Ectodermal cell (in vitro differentiated cells): ENCODE results near the gene NTSR1.

Experiments used
- H3K27ac ChIP-seq: 2 replicates; pipeline ENCODE4 v1.7.0; 2013; ENCODE audit warnings: mild to moderate bottlenecking, low read depth, low read length; ENCODE audit not compliant: insufficient read depth, poor library complexity, severe bottlenecking
- H3K27me3 ChIP-seq: 2 replicates; pipeline ENCODE4 v1.7.0; 2013; ENCODE audit warnings: mild to moderate bottlenecking, low read length; ENCODE audit not compliant: insufficient read depth, control insufficient read depth, poor library complexity, severe bottlenecking
- H3K36me3 ChIP-seq: one replicate; pipeline ENCODE4 v1.7.0; 2013; ENCODE audit warnings: low read length; ENCODE audit not compliant: control insufficient read depth, insufficient read depth
- H3K4me1 ChIP-seq: one replicate; pipeline ENCODE4 v1.7.0; 2013; ENCODE audit warnings: low read length; ENCODE audit not compliant: control insufficient read depth, insufficient read depth
- H3K4me3 ChIP-seq: 2 replicates; pipeline ENCODE4 v1.7.0; 2013; ENCODE audit warnings: low read depth, low read length, control low read depth; ENCODE audit not compliant: insufficient read depth
- H3K9me3 ChIP-seq: 2 replicates; pipeline ENCODE4 v1.7.0; 2013; ENCODE audit warnings: mild to moderate bottlenecking, low read length, moderate library complexity; ENCODE audit not compliant: control insufficient read depth
- WGBS, 2 experiments: methylation state at CpG; one replicate each; pipeline ENCODE4 v1.1.7; 2013; ENCODE audit warnings: missing lambda C conversion rate in 2 of 2; 5-methylcytosine and 5-hydroxymethylcytosine counted together

NTSR1 gene

GRCh38 chr20:62739067-62739466, 30.4 kb downstream of the NTSR1 start:
- WGBS, 2 experiments, result 94 to 95% methylated on average over 12 of the region's 12 CpGs
- Histone ChIP-seq H3K27ac (no peak overlapping the region), H3K4me1 (peaks cover 26% of the 10 kb centered on the region), H3K27me3 (peaks cover 20% of the 10 kb centered on the region), H3K36me3 (no peaks in the 10 kb centered on the region), H3K9me3 (no peaks in the 10 kb centered on the region), H3K4me3 (no peak overlapping the region)

DNA sequence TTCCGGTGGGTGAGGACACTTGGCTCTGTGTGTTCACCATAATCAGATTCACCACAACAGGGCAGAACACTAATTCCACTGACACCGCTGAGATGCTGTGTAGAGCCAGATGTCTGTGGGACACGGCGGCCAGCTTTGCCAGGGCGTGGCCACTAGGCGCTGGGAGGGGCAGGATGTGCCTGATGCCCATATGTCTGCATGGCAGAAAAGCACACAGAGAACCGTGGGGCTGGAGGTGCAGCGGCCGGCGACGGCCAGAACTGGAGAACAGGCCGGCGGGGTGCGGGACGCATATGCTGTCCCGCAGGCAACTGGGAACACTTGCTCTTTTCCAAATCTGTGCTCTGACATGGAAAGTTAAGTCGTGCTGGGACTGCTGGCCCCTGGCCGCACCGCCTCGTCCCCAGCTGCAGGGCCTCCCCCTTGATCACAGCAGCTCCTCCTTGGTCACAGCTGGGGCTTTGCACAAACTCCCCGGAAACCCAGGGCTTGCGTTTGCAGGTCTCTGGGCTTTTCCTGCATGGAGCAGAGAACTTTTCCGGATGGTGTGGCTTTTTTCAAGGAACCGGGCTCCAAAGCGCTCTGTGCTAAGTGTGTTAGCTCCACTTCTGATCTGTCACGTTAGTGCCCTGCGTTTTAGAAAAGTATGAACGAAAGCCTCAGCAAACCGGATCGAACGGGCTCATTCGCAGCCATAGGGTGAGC, 31.1 kb downstream of the NTSR1 start:
- no peak overlapping the region for H3K4me3 ChIP-seq
- WGBS, 2 experiments, result 58 to 62% methylated on average over 32 of the region's 32 CpGs
- H3K27me3 ChIP-seq, result peaks cover 20% of the 10 kb centered on the region
- H3K9me3 ChIP-seq, result no peaks in the 10 kb centered on the region
- no peaks in the 10 kb centered on the region for H3K36me3 ChIP-seq
- no peak overlapping the region for H3K27ac ChIP-seq
- H3K4me1 ChIP-seq, result peaks cover 26% of the 10 kb centered on the region

DNA sequence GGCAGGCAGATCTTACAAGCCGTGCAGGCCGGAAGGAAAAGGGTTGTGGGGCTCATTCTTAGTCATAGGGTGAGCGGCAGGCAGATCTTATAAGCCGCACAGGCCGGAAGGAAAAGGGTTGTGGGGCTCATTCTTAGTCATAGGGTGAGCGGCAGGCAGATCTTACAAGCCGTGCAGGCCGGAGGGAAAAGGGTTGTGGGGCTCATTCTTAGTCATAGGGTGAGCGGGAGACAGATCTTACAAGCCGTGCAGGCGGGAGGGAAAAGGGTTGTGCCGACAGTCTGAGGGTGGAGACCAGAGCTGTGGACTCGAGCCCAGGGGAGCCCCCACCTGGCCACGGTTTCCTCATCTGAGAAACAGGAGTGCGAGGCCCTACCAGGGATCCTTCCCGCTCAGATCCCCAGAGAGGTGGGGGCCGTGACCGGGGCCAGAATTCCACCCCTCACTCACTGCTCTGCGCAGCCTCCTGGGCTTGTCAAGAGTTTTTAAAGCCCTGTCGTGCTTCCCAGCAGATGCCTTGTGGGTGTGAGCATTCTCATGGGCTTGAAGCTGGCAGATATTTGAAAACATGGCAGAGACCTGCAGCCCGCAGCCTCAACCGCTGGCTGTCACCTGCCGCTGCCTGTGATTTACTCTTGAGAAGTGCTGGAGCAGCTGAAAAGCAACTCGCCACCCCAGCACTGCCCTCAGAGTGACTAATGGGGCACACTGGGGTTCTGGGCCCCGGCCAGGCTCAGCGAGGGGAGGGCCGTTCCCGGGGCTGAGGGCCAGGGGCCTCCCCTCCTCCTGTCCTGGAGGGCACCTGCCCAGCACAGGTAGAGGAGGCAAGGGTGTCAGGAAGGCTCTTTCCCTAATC, 31.9 kb downstream of the NTSR1 start:
- peaks cover 26% of the 10 kb centered on the region for H3K4me1 ChIP-seq
- no peak overlapping the region for H3K4me3 ChIP-seq

GRCh38 chr20:62741191-62741691, 32.6 kb downstream of the NTSR1 start:
- Histone ChIP-seq H3K27me3 (peaks cover 20% of the 10 kb centered on the region), H3K36me3 (no peaks in the 10 kb centered on the region), H3K27ac (no peak overlapping the region), H3K4me3 (no peak overlapping the region), H3K9me3 (no peaks in the 10 kb centered on the region), H3K4me1 (peaks cover 26% of the 10 kb centered on the region)
- 31 to 42% methylated on average over 9 of the region's 9 CpGs for WGBS, 2 experiments

More for the DNA sequence above, 31.9 kb downstream of the NTSR1 start:
- H3K9me3 ChIP-seq, result no peaks in the 10 kb centered on the region
- no peaks in the 10 kb centered on the region for H3K36me3 ChIP-seq
- peaks cover 20% of the 10 kb centered on the region for H3K27me3 ChIP-seq
- no peak overlapping the region for H3K27ac ChIP-seq
- WGBS, 2 experiments, result 61 to 66% methylated on average over 28 of the region's 28 CpGs

- no peaks in the 10 kb centered on the region for H3K9me3 ChIP-seq
- no peak overlapping the region for H3K4me3 ChIP-seq
- no peak overlapping the region for H3K27ac ChIP-seq
- 88 to 90% methylated on average over 18 of the region's 18 CpGs for WGBS, 2 experiments
- no peaks in the 10 kb centered on the region for H3K36me3 ChIP-seq
- peaks cover 20% of the 10 kb centered on the region for H3K27me3 ChIP-seq
- peaks cover 26% of the 10 kb centered on the region for H3K4me1 ChIP-seq
Measured at GRCh38 chr20:62741701-62742491, 33.3 kb downstream of the NTSR1 start.

DNA sequence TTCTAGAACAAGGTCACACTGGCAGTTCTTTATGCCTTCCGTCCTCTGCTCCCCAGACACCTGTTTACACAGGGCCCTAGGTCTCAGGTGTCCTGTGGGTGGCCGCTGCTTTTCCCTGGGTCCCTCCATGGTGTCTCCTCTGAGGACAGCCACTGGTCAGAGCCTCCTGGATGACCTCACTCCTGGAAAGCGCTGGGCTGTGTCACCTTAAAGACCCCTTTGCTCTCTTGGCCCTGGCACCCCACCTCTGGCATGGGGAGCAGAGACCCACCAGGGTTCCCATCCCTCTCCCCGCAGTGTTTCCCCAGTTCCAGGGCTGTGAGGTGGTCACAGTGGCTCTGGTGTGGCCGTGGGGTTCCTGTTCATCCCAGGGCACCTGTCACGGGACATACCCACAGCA, 33.9 kb downstream of the NTSR1 start:
- H3K4me3 ChIP-seq, result no peak overlapping the region
- no peaks in the 10 kb centered on the region for H3K9me3 ChIP-seq
- peaks cover 26% of the 10 kb centered on the region for H3K4me1 ChIP-seq
- H3K27me3 ChIP-seq, result peaks cover 20% of the 10 kb centered on the region
- no peaks in the 10 kb centered on the region for H3K36me3 ChIP-seq
- 83 to 86% methylated on average over 6 of the region's 6 CpGs for WGBS, 2 experiments
- H3K27ac ChIP-seq, result no peak overlapping the region

GRCh38 chr20:62742979-62743776, 34.5 kb downstream of the NTSR1 start:
- Histone ChIP-seq H3K27me3 (peaks cover 20% of the 10 kb centered on the region), H3K9me3 (no peaks in the 10 kb centered on the region), H3K4me3 (no peak overlapping the region), H3K27ac (no peak overlapping the region), H3K36me3 (no peaks in the 10 kb centered on the region), H3K4me1 (peaks cover 26% of the 10 kb centered on the region)
- WGBS, 2 experiments, result 89 to 91% methylated on average over 21 of the region's 21 CpGs

DNA sequence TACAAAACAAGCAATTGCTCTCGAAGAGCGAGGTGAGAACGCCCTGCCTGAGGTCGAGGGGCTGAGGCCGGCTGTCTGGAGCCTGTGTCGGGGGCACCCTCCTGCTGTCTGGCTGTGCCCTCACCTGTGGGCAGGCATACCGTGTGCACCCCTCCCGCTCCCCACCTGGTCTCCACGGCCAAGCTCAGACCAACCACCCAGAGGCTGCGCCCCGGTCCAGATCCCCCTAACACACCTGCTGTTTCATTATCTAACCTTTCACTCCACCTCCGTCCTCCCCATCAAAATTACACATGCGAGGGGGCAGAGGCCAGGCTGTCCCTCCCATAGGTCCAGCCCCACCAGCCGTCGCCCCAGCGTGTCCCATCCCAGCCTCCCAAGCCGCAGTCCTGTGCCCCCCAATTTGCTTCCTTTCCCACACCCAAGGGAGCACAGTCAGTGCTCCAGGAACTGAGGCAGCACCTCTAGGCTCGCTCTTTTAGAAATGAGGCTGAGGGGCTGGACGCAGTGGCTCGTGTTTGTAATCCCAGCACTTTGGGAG, 35.2 kb downstream of the NTSR1 start:
- H3K4me3 ChIP-seq, result no peak overlapping the region
- H3K9me3 ChIP-seq, result no peaks in the 10 kb centered on the region
- H3K27ac ChIP-seq, result no peak overlapping the region
- H3K4me1 ChIP-seq, result peaks cover 26% of the 10 kb centered on the region
- H3K36me3 ChIP-seq, result no peaks in the 10 kb centered on the region
- WGBS, 2 experiments, result 90% methylated on average over 20 of the region's 20 CpGs
- peaks cover 20% of the 10 kb centered on the region for H3K27me3 ChIP-seq

GRCh38 chr20:62744741-62745191, 36.1 kb downstream of the NTSR1 start:
- Histone ChIP-seq H3K27ac (no peak overlapping the region), H3K9me3 (no peaks in the 10 kb centered on the region), H3K36me3 (no peaks in the 10 kb centered on the region), H3K27me3 (peaks cover 12% of the 10 kb centered on the region), H3K4me1 (peaks cover 21% of the 10 kb centered on the region), H3K4me3 (no peak overlapping the region)
- 86 to 87% methylated on average over 6 of the region's 6 CpGs for WGBS, 2 experiments
